PC-3 (cell line): ENCODE results near the gene BCL6. TPM values are rescaled to one million over a fixed set of nuclear protein-coding genes. Genes with fewer than 3 reads are reported as not detected.

Source experiments
- ATAC-seq: fragments of 200-7000 bp; cut with Tn5 transposase; 2 replicates; pipeline ENCODE4 v1.9.1; 2020; ENCODE audit warnings: mild to moderate bottlenecking, moderate library complexity
- BruUV-seq: library from RNA; stranded (reverse); fragments of 400-500 nt; replicated peaks from 2 replicates; lab custom pipeline; 2021; lab: Mats Ljungman, UMichigan
- CTCF ChIA-PET: fragments of 300-600 bp; sonication (Branson Sonifier 250); formaldehyde crosslinking; loops from one replicate; lab custom pipeline; 2022; ENCODE audit warnings: antibody characterized with exemption; lab: Charles Lee
- POLR2A ChIA-PET: fragments of 300-600 bp; sonication (Branson Sonifier 250); formaldehyde crosslinking; loops from one replicate; lab custom pipeline; 2022; ENCODE audit warnings: antibody characterized with exemption; ENCODE audit not compliant: unreplicated experiment; lab: Charles Lee
- DNase-seq: peaks from one replicate; pipeline ENCODE4 v3.0.0-alpha.2; 2015
- H2AFZ ChIP-seq: fragments of 300-600 bp; sonication (generic); 2 replicates; pipeline ENCODE4 v1.6.0; 2016; ENCODE audit warnings: antibody characterized with exemption, low read length
- H3F3A ChIP-seq: fragments of 300-600 bp; sonication (generic); one replicate; pipeline ENCODE4 v1.6.0; 2017; ENCODE audit warnings: antibody characterized with exemption, low read length, control low read depth, mild to moderate bottlenecking; ENCODE audit not compliant: unreplicated experiment
- H3K27ac ChIP-seq: fragments of 300-600 bp; sonication (generic); 2 replicates; pipeline ENCODE4 v1.5.1; 2016; ENCODE audit warnings: mild to moderate bottlenecking, low read length
- H3K27me3 ChIP-seq: fragments of 300-600 bp; sonication (generic); 2 replicates; pipeline ENCODE4 v1.6.1; 2016; ENCODE audit warnings: low read length, mixed read lengths
- H3K36me3 ChIP-seq: fragments of 300-600 bp; sonication (generic); 2 replicates; pipeline ENCODE4 v1.6.1; 2016; ENCODE audit warnings: low read depth, mixed run types, low read length, mixed read lengths
- H3K4me1 ChIP-seq: fragments of 300-600 bp; sonication (generic); 2 replicates; pipeline ENCODE4 v1.5.1; 2016; ENCODE audit warnings: low read length; ENCODE audit not compliant: insufficient read depth
- H3K4me2 ChIP-seq: fragments of 300-600 bp; sonication (generic); 2 replicates; pipeline ENCODE4 v1.6.0; 2016; ENCODE audit warnings: low read length
- H3K4me3 ChIP-seq: fragments of 300-600 bp; sonication (generic); 2 replicates; pipeline ENCODE4 v1.5.1; 2016; ENCODE audit warnings: mild to moderate bottlenecking, low read length, mixed read lengths
- H3K79me2 ChIP-seq: fragments of 300-600 bp; sonication (generic); 2 replicates; pipeline ENCODE4 v1.6.1; 2017; ENCODE audit warnings: low read length, mixed read lengths
- H3K9ac ChIP-seq: fragments of 300-600 bp; sonication (generic); 2 replicates; pipeline ENCODE4 v1.6.0; 2016; ENCODE audit warnings: mild to moderate bottlenecking, low read length
- H3K9me2 ChIP-seq: fragments of 300-600 bp; sonication (generic); replicated peaks from 2 replicates; pipeline ENCODE4 v1.6.1; 2016; ENCODE audit warnings: mixed run types, low read length, mixed read lengths
- H3K9me3 ChIP-seq: fragments of 300-600 bp; sonication (generic); 2 replicates; pipeline ENCODE4 v1.6.1; 2016; ENCODE audit warnings: low read length, mixed read lengths
- H4K20me1 ChIP-seq: fragments of 300-600 bp; sonication (generic); 2 replicates; pipeline ENCODE4 v1.6.1; 2016; ENCODE audit warnings: low read length, mixed read lengths
- EZH2 ChIP-seq: fragments of 300-600 bp; sonication (generic); IDR thresholded peaks from one replicate; pipeline ENCODE4 v1.6.1; 2017; ENCODE audit warnings: antibody characterized with exemption, mild to moderate bottlenecking, low read length; ENCODE audit not compliant: unreplicated experiment
- EZH2phosphoT487 ChIP-seq: fragments of 300-600 bp; sonication (generic); IDR thresholded peaks from 2 replicates; pipeline ENCODE4 v1.6.1; 2018; ENCODE audit warnings: mild to moderate bottlenecking, antibody characterized with exemption, low read length, borderline replicate concordance
- intact Hi-C: fragments of 100-400 bp; cut with micrococcal nuclease; formaldehyde crosslinking; loops from 2 replicates; pipeline ENCODE4 v1.9.0; 2023
- total RNA-seq: library from RNA; depleted of rRNA; stranded (reverse); fragments of >200 nt; gene quantifications from 2 replicates; pipeline ENCODE4 v1.2.3, GENCODE V29; 2014
- TF ChIP-seq, protein P1 (sequence below): fragments of 300-600 bp; sonication (generic); conservative IDR thresholded peaks from 2 replicates; pipeline ENCODE4 v1.5.1; 2017; ENCODE audit warnings: antibody characterized with exemption, low read depth, mild to moderate bottlenecking, low read length

The BCL6 gene
- total RNA-seq, 1 experiment from 2014 or later: 11.8 TPM

GRCh38 chr3:187725653-187726370 is 19.5 kb downstream of the BCL6 start:
- Histone ChIP-seq H3K4me2 (no peak overlapping the region), H3K9me2 (no peaks in the 10 kb centered on the region), H4K20me1 (no peaks in the 10 kb centered on the region), H3K4me1 (no peaks in the 10 kb centered on the region), H2AFZ (no peak overlapping the region), H3K27ac (no peak overlapping the region), H3K4me3 (no peak overlapping the region), H3K9ac (no peak overlapping the region), H3K27me3 (no peaks in the 10 kb centered on the region), H3K9me3 (no peaks in the 10 kb centered on the region), H3K79me2 (no peaks in the 10 kb centered on the region), H3F3A (no peaks in the 10 kb centered on the region), H3K36me3 (peaks cover 54% of the 10 kb centered on the region)
- intact Hi-C loops: no loop called here
- DNase-seq: no peak
- BruUV-seq: no TSS peak
- ChIA-PET POLR2A (no interaction called here), CTCF (no interaction called here)
- no peak for ATAC-seq
- TF ChIP-seq EZH2phosphoT487 (no peak), EZH2 (no peak)
- TF ChIP-seq, protein P1, sequence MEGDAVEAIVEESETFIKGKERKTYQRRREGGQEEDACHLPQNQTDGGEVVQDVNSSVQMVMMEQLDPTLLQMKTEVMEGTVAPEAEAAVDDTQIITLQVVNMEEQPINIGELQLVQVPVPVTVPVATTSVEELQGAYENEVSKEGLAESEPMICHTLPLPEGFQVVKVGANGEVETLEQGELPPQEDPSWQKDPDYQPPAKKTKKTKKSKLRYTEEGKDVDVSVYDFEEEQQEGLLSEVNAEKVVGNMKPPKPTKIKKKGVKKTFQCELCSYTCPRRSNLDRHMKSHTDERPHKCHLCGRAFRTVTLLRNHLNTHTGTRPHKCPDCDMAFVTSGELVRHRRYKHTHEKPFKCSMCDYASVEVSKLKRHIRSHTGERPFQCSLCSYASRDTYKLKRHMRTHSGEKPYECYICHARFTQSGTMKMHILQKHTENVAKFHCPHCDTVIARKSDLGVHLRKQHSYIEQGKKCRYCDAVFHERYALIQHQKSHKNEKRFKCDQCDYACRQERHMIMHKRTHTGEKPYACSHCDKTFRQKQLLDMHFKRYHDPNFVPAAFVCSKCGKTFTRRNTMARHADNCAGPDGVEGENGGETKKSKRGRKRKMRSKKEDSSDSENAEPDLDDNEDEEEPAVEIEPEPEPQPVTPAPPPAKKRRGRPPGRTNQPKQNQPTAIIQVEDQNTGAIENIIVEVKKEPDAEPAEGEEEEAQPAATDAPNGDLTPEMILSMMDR: no peak

- Histone ChIP-seq H3K79me2 (no peaks in the 10 kb centered on the region), H3K9ac (no peak overlapping the region), H3K4me2 (no peak overlapping the region), H3K27me3 (no peaks in the 10 kb centered on the region), H3F3A (no peaks in the 10 kb centered on the region), H4K20me1 (no peaks in the 10 kb centered on the region), H2AFZ (no peak overlapping the region), H3K36me3 (peaks cover 48% of the 10 kb centered on the region), H3K9me3 (no peaks in the 10 kb centered on the region), H3K27ac (no peak overlapping the region), H3K4me1 (no peaks in the 10 kb centered on the region), H3K4me3 (no peak overlapping the region), H3K9me2 (no peaks in the 10 kb centered on the region)
- TF ChIP-seq, protein P1: no peak
- intact Hi-C loops: no loop called here
- ChIA-PET POLR2A (no interaction called here), CTCF (no interaction called here)
- no TSS peak for BruUV-seq
- no peak for ATAC-seq
- DNase-seq: no peak
Measured at GRCh38 chr3:187725224-187725623, 20.0 kb downstream of the BCL6 start.

- DNase-seq (no peak), ATAC-seq (no peak)
- intact Hi-C loops: no loop called here
- Histone ChIP-seq H2AFZ (no peak overlapping the region), H3K9ac (no peak overlapping the region), H3K4me3 (no peak overlapping the region), H3K27me3 (no peaks in the 10 kb centered on the region), H3K4me2 (no peak overlapping the region), H3K9me2 (no peaks in the 10 kb centered on the region), H3K36me3 (peaks cover 29% of the 10 kb centered on the region), H3F3A (no peaks in the 10 kb centered on the region), H3K9me3 (no peaks in the 10 kb centered on the region), H3K27ac (no peak overlapping the region), H3K79me2 (no peaks in the 10 kb centered on the region), H3K4me1 (no peaks in the 10 kb centered on the region), H4K20me1 (no peaks in the 10 kb centered on the region)
- ChIA-PET CTCF (interaction anchor here (0.7 kb wide), 1 partner anchor 394 kb away, joined by 3 read pairs; no protein-coding TSS in a partner anchor), POLR2A (no interaction called here)
- BruUV-seq: no TSS peak
- TF ChIP-seq EZH2phosphoT487: no peak
- no peak for TF ChIP-seq EZH2
- TF ChIP-seq, protein P1: no peak
Measured at GRCh38 chr3:187722206-187722612, 23.1 kb downstream of the BCL6 start.
